H9 (cell line): Measurements from ENCODE around the gene CXCL8. TPM values are rescaled to one million over a fixed set of nuclear protein-coding genes. Genes with fewer than 3 reads are reported as not detected.
A peak's percentile ranks its signal among the peaks of the same experiment; 100 is the strongest.

ENCODE experiments used
- DNase-seq: peaks from one replicate; pipeline ENCODE4 v3.0.0-alpha.2; 2017
- H2AFZ ChIP-seq: one replicate; pipeline ENCODE4 v1.6.1; 2013; ENCODE audit warnings: mild to moderate bottlenecking, low read length, control low read depth, moderate library complexity
- H2AK5ac ChIP-seq: 2 replicates; pipeline ENCODE4 v1.6.1; 2013; ENCODE audit warnings: low read length, control low read depth, mixed read lengths; ENCODE audit not compliant: insufficient read length
- H2BK120ac ChIP-seq: one replicate; pipeline ENCODE4 v1.6.1; 2013; ENCODE audit warnings: low read depth, mild to moderate bottlenecking, low read length, control low read depth, inconsistent platforms; ENCODE audit not compliant: poor library complexity, severe bottlenecking
- H2BK12ac ChIP-seq: 2 replicates; pipeline ENCODE4 v1.6.1; 2013; ENCODE audit warnings: low read length, control low read depth, mixed read lengths, low read depth; ENCODE audit not compliant: insufficient read length
- H2BK15ac ChIP-seq: 2 replicates; pipeline ENCODE4 v1.6.1; 2013; ENCODE audit warnings: low read depth, low read length, control low read depth
- H2BK20ac ChIP-seq: one replicate; pipeline ENCODE4 v1.6.1; 2013; ENCODE audit warnings: low read depth, mild to moderate bottlenecking, low read length, control low read depth, inconsistent platforms; ENCODE audit not compliant: poor library complexity, severe bottlenecking
- H2BK5ac ChIP-seq: 2 replicates; pipeline ENCODE4 v1.6.1; 2013; ENCODE audit warnings: low read length, control low read depth, mixed read lengths; ENCODE audit not compliant: insufficient read length
- H3K14ac ChIP-seq: 2 replicates; pipeline ENCODE4 v1.6.1; 2013; ENCODE audit warnings: low read length, control low read depth; ENCODE audit not compliant: insufficient read depth
- H3K18ac ChIP-seq: 2 replicates; pipeline ENCODE4 v1.6.1; 2013; ENCODE audit warnings: low read depth, mild to moderate bottlenecking, mixed read lengths, low read length, control low read depth; ENCODE audit not compliant: insufficient read length
- H3K23ac ChIP-seq: 2 replicates; pipeline ENCODE4 v1.6.1; 2013; ENCODE audit warnings: low read length, control low read depth, mixed read lengths, low read depth; ENCODE audit not compliant: insufficient read length
- H3K23me2 ChIP-seq: 2 replicates; pipeline ENCODE4 v1.6.1; 2013; ENCODE audit warnings: low read depth, mild to moderate bottlenecking, mixed read lengths, low read length, control low read depth; ENCODE audit not compliant: insufficient read length, poor library complexity, severe bottlenecking
- H3K27ac ChIP-seq: 2 replicates; pipeline ENCODE4 v1.5.1; 2013; ENCODE audit warnings: low read length, control low read depth, mixed read lengths, low read depth; ENCODE audit not compliant: insufficient read length
- H3K27me3 ChIP-seq: 2 replicates; pipeline ENCODE4 v1.6.1; 2013; ENCODE audit warnings: low read length, control low read depth, inconsistent platforms; ENCODE audit not compliant: insufficient read depth
- H3K4ac ChIP-seq: 2 replicates; pipeline ENCODE4 v1.6.1; 2013; ENCODE audit warnings: low read depth, mild to moderate bottlenecking, control low read depth, inconsistent platforms, low read length, moderate library complexity
- H3K4me1 ChIP-seq: 2 replicates; pipeline ENCODE4 v1.6.1; 2013; ENCODE audit warnings: low read length, control low read depth, inconsistent platforms; ENCODE audit not compliant: insufficient read depth
- H3K4me2 ChIP-seq: 2 replicates; pipeline ENCODE4 v1.6.1; 2013; ENCODE audit warnings: low read length, control low read depth, mixed read lengths; ENCODE audit not compliant: insufficient read length, insufficient read depth
- H3K56ac ChIP-seq: 2 replicates; pipeline ENCODE4 v1.6.1; 2013; ENCODE audit warnings: low read depth, mild to moderate bottlenecking, mixed read lengths, low read length, control low read depth; ENCODE audit not compliant: insufficient read length
- H3K79me1 ChIP-seq: 2 replicates; pipeline ENCODE4 v1.6.1; 2013; ENCODE audit warnings: low read depth, mild to moderate bottlenecking, moderate library complexity, low read length, control low read depth, inconsistent platforms; ENCODE audit not compliant: insufficient read depth, poor library complexity, severe bottlenecking
- H3K79me2 ChIP-seq: 2 replicates; pipeline ENCODE4 v1.6.1; 2013; ENCODE audit warnings: low read length, control low read depth, inconsistent platforms; ENCODE audit not compliant: insufficient read depth
- H3K9ac ChIP-seq: 2 replicates; pipeline ENCODE4 v1.6.1; 2013; ENCODE audit warnings: low read length, control low read depth, mixed read lengths; ENCODE audit not compliant: insufficient read length; ENCODE audit errors: extremely low read depth
- H3K9me3 ChIP-seq: one replicate; pipeline ENCODE4 v1.6.1; 2013; ENCODE audit warnings: low read depth, low read length, inconsistent platforms; ENCODE audit not compliant: control insufficient read depth
- H3T11ph ChIP-seq: one replicate; pipeline ENCODE4 v1.6.1; 2013; ENCODE audit warnings: mild to moderate bottlenecking, low read length, control low read depth, inconsistent platforms
- H4K20me1 ChIP-seq: one replicate; pipeline ENCODE4 v1.6.1; 2013; ENCODE audit not compliant: control insufficient read depth, insufficient read length, insufficient read depth
- H4K5ac ChIP-seq: 2 replicates; pipeline ENCODE4 v1.6.1; 2013; ENCODE audit warnings: low read depth, mild to moderate bottlenecking, mixed read lengths, low read length, control low read depth; ENCODE audit not compliant: insufficient read length
- H4K8ac ChIP-seq: replicated peaks from 2 replicates; pipeline ENCODE4 v1.6.1; 2013; ENCODE audit warnings: low read length, control low read depth, mixed read lengths, low read depth; ENCODE audit not compliant: insufficient read length
- H4K91ac ChIP-seq: 2 replicates; pipeline ENCODE4 v1.6.1; 2013; ENCODE audit warnings: low read depth, mild to moderate bottlenecking, moderate library complexity, mixed read lengths, low read length, control low read depth; ENCODE audit not compliant: insufficient read length
- H3K27ac Mint-ChIP-seq, 3 experiments: 2 replicates in 2 of 3; 3 replicates in 1 of 3; pipeline ENCODE4 v1.8.0; 2020 to 2021; ENCODE audit warnings: mixed read lengths in 3 of 3, mild to moderate bottlenecking in 1 of 3, moderate library complexity in 1 of 3
- H3K27me3 Mint-ChIP-seq: 2 replicates; pipeline ENCODE4 v1.8.0; 2021; ENCODE audit warnings: low read depth, mild to moderate bottlenecking, moderate library complexity, mixed read lengths
- H3K36me3 Mint-ChIP-seq, 3 experiments: 2 replicates in 2 of 3; 3 replicates in 1 of 3; pipeline ENCODE4 v1.8.0; 2020 to 2021; ENCODE audit warnings: low read depth in 3 of 3, mixed read lengths in 3 of 3; ENCODE audit not compliant: insufficient read depth in 1 of 3
- H3K4me1 Mint-ChIP-seq, 2 experiments: 2 replicates each; pipeline ENCODE4 v1.8.0; 2020; ENCODE audit warnings: mixed read lengths in 2 of 2
- H3K4me3 Mint-ChIP-seq, 2 experiments: 2 replicates in 1 of 2; 3 replicates in 1 of 2; pipeline ENCODE4 v1.8.0; 2020 to 2021; ENCODE audit warnings: mild to moderate bottlenecking in 2 of 2, mixed read lengths in 2 of 2, moderate library complexity in 1 of 2
- H3K9me3 Mint-ChIP-seq, 2 experiments: 2 replicates in 1 of 2; 3 replicates in 1 of 2; pipeline ENCODE4 v1.8.0; 2020; ENCODE audit warnings: mild to moderate bottlenecking in 2 of 2, mixed read lengths in 2 of 2, moderate library complexity in 1 of 2
- CTCF ChIP-seq: fragments of 200-600 bp; sonication (generic); conservative IDR thresholded peaks from 3 replicates; pipeline ENCODE4 v1.8.0; 2021; ENCODE audit warnings: antibody characterized with exemption, mild to moderate bottlenecking
- WGBS: extraction: QIAGEN DNeasy Blood & Tissue Kit; methylation state at CpG from one replicate; pipeline ENCODE4 v1.1.7; 2013; ENCODE audit warnings: missing lambda C conversion rate, low lambda C conversion rate, mixed read lengths; ENCODE audit not compliant: insufficient read length; ENCODE audit errors: extremely low coverage; 5-methylcytosine and 5-hydroxymethylcytosine counted together
- total RNA-seq: library from RNA; stranded (reverse); gene quantifications from 2 replicates; pipeline ENCODE4 v1.2.1, GENCODE V29; 2021

Gene CXCL8
- total RNA-seq, 1 experiment from 2014 or later = not detected

DNA sequence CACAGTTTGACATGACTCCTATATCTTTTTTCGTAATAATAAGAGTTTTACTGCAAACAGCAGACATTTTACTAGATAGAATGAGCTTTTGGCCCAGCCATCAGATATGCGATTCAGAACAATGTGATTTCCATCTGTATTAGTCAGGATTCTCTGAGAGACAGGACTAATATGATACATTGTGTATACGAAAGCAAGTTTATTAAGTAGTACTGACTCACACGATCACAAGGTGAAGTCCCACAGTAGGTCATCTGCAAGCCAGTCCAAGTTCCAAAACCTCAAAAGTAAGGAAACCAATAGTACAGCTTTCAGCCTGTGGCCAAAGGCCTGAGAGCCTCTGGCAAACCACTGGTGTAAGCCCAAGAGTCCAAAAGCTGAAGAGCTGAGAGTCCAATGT is 24.1 kb downstream of the CXCL8 start:
- Mint-ChIP-seq H3K9me3 (no peaks in the 10 kb centered on the region; a peak in 1 of 5 replicates), H3K4me1 (no peaks in the 10 kb centered on the region), H3K27me3 (peaks cover 4% of the 10 kb centered on the region), H3K27ac (peak overlapping the region in 1 of 3 experiments; percentile 77; a peak in 1 of 7 replicates), H3K4me3 (no peak overlapping the region), H3K36me3 (no peaks in the 10 kb centered on the region)
- Histone ChIP-seq H2BK20ac (no peak overlapping the region), H3K79me2 (no peaks in the 10 kb centered on the region), H2BK12ac (no peak overlapping the region), H3T11ph (no peak overlapping the region), H2BK15ac (no peak overlapping the region), H2AK5ac (no peak overlapping the region), H4K20me1 (no peaks in the 10 kb centered on the region), H3K4me2 (no peak overlapping the region), H3K23ac (no peak overlapping the region), H2AFZ (no peak overlapping the region), H2BK120ac (no peak overlapping the region), H3K27me3 (no peaks in the 10 kb centered on the region), H3K56ac (no peak overlapping the region), H3K14ac (no peak overlapping the region), H3K23me2 (no peaks in the 10 kb centered on the region), H3K4me1 (no peaks in the 10 kb centered on the region), H3K4ac (no peak overlapping the region), H3K79me1 (no peaks in the 10 kb centered on the region), H2BK5ac (no peak overlapping the region), H4K91ac (no peak overlapping the region), H3K9ac (no peak overlapping the region), H4K8ac (no peak overlapping the region), H3K27ac (no peak overlapping the region), H3K9me3 (no peaks in the 10 kb centered on the region), H3K18ac (no peak overlapping the region), H4K5ac (no peak overlapping the region)
- DNase-seq = no peak
- TF ChIP-seq CTCF = no peak
- WGBS = no CpG with 5 or more reads among the region's 4 CpGs
